ENCODE results near the gene SFXN3. TPM values are rescaled to one million over a fixed set of nuclear protein-coding genes. Genes with fewer than 3 reads are reported as not detected.
A peak's percentile ranks its signal among the peaks of the same experiment; 100 is the strongest.

SFXN3 gene, protein sequence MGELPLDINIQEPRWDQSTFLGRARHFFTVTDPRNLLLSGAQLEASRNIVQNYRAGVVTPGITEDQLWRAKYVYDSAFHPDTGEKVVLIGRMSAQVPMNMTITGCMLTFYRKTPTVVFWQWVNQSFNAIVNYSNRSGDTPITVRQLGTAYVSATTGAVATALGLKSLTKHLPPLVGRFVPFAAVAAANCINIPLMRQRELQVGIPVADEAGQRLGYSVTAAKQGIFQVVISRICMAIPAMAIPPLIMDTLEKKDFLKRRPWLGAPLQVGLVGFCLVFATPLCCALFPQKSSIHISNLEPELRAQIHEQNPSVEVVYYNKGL
- total RNA-seq, result 10 to 100 TPM in 4 of 5 donors, 1 to 10 TPM in 1; 9.9 to 60.4 (median 37.9) TPM
- 10 to 100 TPM; 11.1 to 20.7 (median 20.5) TPM for polyA plus RNA-seq
- long read RNA-seq, donor 1, partial matches to known transcripts, result 0 of 2 reads
- long read RNA-seq, donor 1, other reads (novel, unspliced or antisense), result 0 of 2 reads
- long read RNA-seq, donor 2, partial matches to known transcripts, result 0 of 2 reads
- long read RNA-seq, donor 2, other reads (novel, unspliced or antisense), result 0 of 2 reads
- long read RNA-seq, donor 3, result 0 reads
- long read RNA-seq, donor 4, result 0 reads
- long read RNA-seq, donor 5, partial matches to known transcripts, result 0 of 1 reads
- long read RNA-seq, donor 5, other reads (novel, unspliced or antisense), result 0 of 1 reads
- long read RNA-seq, donor 6, partial matches to known transcripts, result 0 of 2 reads
- long read RNA-seq, donor 6, other reads (novel, unspliced or antisense), result 0 of 2 reads
- long read RNA-seq, donor 7, result 0 reads
- long read RNA-seq, donor 8, result 0 reads
- long read RNA-seq, donor 9, partial matches to known transcripts, result 0 of 2 reads
- long read RNA-seq, donor 9, other reads (novel, unspliced or antisense), result 0 of 2 reads
- long read RNA-seq, donor 10, partial matches to known transcripts, result 0 of 2 reads
- long read RNA-seq, donor 10, other reads (novel, unspliced or antisense), result 0 of 2 reads

DNA sequence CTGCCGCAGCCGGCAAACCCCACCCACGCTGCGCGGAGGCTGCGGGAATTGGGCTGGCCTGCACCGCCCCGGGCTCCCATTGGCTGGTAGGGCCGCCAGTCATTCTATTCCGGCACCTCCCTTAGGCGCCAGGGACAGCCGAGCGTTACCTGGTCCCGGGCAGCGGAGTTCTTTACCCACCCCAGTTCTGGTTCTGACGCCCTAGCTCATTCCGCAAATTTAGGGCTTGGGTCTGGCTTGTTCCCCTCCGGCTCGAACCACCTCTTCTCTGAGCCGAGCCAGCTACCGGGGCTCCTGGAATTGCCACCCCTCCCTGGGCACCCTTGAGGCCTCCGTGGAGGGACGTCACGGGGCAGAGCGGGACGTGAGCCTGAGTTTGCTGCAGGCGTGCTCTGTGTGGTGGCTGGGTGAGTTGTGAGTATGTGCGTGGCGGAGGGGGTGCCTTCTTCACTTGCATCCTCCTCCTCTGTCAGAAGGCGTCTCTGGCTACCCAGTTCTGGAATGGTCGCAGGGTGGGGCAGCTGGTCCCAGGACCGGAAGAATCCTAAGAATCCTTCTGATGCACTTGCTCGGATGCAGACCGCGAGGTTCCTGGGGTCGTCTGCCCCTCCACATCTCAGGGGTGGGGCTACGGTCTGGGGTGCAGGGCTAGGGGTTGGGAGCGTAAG lies at the start of gene SFXN3, which contains the start of gene PDZD7:
Gene SFXN3, plus strand, starts transcription at position 107 of the 668 bp plus-strand sequence. CDS start 3,461 bp downstream, outside the sequence.
Gene PDZD7, minus strand, starts transcription at position 2 of the 668 bp plus-strand sequence. CDS start 910 bp downstream, outside the sequence.
- peaks cover 0 to 18% (median 2%) of the 10 kb centered on the region in 3 donors for H3K27me3 ChIP-seq
- peak; percentile 98 for DNase-seq
- H3K27ac ChIP-seq, result peak within 1 kb of the TSS; percentile 74 to 98 (median 93)
- peak within 1 kb of the TSS; percentile 63 to 79 (median 66) for H3K4me3 ChIP-seq
- TF ChIP-seq POLR2AphosphoS5 (IDR thresholded peaks at IDR 0.05), result peak; percentile 6 to 70 (median 59)
- TF ChIP-seq, protein P1, sequence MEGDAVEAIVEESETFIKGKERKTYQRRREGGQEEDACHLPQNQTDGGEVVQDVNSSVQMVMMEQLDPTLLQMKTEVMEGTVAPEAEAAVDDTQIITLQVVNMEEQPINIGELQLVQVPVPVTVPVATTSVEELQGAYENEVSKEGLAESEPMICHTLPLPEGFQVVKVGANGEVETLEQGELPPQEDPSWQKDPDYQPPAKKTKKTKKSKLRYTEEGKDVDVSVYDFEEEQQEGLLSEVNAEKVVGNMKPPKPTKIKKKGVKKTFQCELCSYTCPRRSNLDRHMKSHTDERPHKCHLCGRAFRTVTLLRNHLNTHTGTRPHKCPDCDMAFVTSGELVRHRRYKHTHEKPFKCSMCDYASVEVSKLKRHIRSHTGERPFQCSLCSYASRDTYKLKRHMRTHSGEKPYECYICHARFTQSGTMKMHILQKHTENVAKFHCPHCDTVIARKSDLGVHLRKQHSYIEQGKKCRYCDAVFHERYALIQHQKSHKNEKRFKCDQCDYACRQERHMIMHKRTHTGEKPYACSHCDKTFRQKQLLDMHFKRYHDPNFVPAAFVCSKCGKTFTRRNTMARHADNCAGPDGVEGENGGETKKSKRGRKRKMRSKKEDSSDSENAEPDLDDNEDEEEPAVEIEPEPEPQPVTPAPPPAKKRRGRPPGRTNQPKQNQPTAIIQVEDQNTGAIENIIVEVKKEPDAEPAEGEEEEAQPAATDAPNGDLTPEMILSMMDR (IDR thresholded peaks at IDR 0.05), result no peak
- peak in 1 of 4 donors; percentile 29 for TF ChIP-seq POLR2A (IDR thresholded peaks at IDR 0.05)
- peaks cover 19 to 40% (median 31%) of the 10 kb centered on the region in 4 donors for H3K4me1 ChIP-seq
- intact Hi-C loops (cut with DNase I; ENCODE audit: low total_unique reads), result no loop called here
- peaks cover 13 to 19% (median 17%) of the 10 kb centered on the region in 4 donors for H3K36me3 ChIP-seq
- H3K9me3 ChIP-seq, result no peaks in the 10 kb centered on the region
- WGBS, 5 donors, result 0 to 1% (median 0%) methylated on average over 30 to 38 of the region's 38 CpGs

DNA sequence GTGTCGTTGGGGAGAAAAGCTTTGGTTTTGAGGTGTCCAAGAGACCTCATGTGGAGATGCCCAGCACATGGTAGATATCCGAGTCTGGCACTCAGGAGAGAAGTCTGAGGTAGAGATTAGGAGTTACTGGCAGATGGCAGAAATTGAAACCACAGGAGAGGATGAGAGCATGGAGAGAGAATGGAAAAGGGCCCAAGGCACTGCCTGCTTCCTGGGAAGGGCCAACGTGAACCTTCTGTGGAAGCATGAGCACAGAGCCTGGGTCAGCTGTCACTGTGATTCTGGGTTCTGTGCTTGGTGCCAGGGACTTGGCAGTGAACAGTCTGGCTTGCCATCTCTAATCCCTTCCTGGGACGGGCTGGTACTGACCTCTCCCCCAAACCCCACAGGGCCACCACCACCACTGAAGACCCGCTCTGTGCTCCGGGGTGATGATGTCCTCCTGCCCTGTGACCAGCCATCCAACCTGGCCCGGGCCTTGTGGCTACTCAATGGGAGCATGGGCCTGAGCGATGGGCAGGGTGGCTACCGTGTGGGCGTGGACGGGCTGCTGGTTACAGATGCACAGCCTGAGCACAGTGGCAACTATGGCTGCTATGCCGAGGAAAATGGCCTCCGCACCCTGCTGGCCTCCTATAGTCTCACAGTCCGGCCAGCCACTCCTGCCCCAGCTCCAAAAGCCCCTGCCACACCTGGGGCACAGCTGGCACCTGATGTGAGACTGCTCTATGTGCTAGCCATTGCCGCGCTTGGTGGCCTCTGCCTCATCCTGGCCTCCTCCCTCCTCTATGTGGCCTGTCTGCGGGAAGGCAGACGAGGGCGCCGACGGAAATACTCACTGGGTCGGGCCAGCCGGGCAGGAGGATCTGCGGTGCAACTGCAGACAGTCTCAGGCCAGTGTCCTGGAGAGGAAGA lies 47.9 kb upstream of the SFXN3 start:
- H3K4me3 ChIP-seq, result no peak overlapping the region
- no peak overlapping the region for H3K27ac ChIP-seq
- peak in 1 of 2 donors; percentile 7 for DNase-seq
- H3K36me3 ChIP-seq, result peaks cover 24 to 78% (median 65%) of the 10 kb centered on the region in 4 donors
- WGBS, 5 donors, result 84 to 89% (median 86%) methylated on average over 14 to 24 of the region's 24 CpGs
- intact Hi-C loops (cut with DNase I; ENCODE audit: low total_unique reads), result no loop called here
- TF ChIP-seq POLR2A (IDR thresholded peaks at IDR 0.05), result no peak
- peaks cover 16 to 29% (median 28%) of the 10 kb centered on the region in 4 donors for H3K4me1 ChIP-seq
- H3K9me3 ChIP-seq, result no peaks in the 10 kb centered on the region
- H3K27me3 ChIP-seq, result no peaks in the 10 kb centered on the region

DNA sequence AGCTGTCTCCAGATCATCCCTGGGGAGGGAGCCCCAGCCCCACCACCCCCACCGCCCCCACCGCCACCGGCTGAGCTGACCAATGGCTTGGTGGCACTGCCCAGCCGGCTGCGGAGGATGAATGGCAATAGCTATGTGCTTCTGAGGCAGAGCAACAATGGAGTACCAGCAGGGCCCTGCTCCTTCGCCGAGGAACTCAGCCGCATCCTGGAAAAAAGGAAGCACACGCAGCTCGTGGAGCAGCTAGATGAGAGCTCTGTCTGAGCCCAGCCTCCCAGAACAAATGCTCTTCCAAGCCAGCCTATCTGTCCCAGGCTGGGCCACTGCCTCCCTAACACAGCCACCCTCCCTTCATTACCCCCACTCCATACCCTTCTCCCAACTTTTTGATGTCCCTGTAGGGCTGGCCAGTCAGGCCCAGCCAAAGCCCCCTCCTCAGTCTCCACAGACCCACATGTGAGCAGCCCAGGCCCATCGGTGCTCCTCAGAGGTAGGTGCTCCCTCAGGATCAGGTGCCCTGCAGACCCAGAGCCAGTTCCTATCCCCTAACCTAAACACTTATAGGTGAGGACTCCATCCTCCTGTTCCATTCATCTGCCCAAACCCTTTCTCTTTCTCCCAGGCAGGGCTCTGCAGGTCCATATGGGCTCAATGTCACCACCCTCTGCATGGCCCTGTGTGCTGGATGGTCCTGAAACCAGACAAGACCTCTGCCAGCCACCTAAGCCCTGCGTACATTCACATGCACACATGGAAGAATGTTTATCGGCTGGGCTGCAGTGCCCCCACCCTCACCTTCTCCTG lies 47.0 kb upstream of the SFXN3 start:
- TF ChIP-seq POLR2AphosphoS5 (IDR thresholded peaks at IDR 0.05) (no peak), POLR2A (IDR thresholded peaks at IDR 0.05) (no peak), EP300 (IDR thresholded peaks at IDR 0.05) (no peak)
- TF ChIP-seq, protein P1 (IDR thresholded peaks at IDR 0.05), result no peak
- WGBS, 5 donors, result 73 to 87% (median 81%) methylated on average over 8 to 13 of the region's 13 CpGs
- no peak for DNase-seq
- H3K4me1 ChIP-seq, result peaks cover 21 to 38% (median 37%) of the 10 kb centered on the region in 4 donors
- H3K27ac ChIP-seq, result no peak overlapping the region
- no peaks in the 10 kb centered on the region for H3K27me3 ChIP-seq
- H3K4me3 ChIP-seq, result no peak overlapping the region
- H3K36me3 ChIP-seq, result peaks cover 18 to 69% (median 59%) of the 10 kb centered on the region in 4 donors
- intact Hi-C loops (cut with DNase I; ENCODE audit: low total_unique reads), result no loop called here
- no peaks in the 10 kb centered on the region for H3K9me3 ChIP-seq
